ENCODE results near the gene GRAMD4. TPM values are rescaled to one million over a fixed set of nuclear protein-coding genes. Genes with fewer than 3 reads are reported as not detected.

GRAMD4 gene
- total and polyA plus RNA-seq, 12 donors = 15.0 to 241 (median 79.4) TPM

- Histone ChIP-seq H3K27me3 (no peaks in the 10 kb centered on the region), H3K4me1 (replicated peaks in 1 of 2) (peaks cover 0 to 34% of the 10 kb centered on the region in 2 donors), H3K9me3 (replicated peaks in 1 of 3) (no peaks in the 10 kb centered on the region), H3K27ac (peak overlapping the region in 2 of 5 donors; percentile 83 to 87), H3K4me3 (no peak overlapping the region), H3K36me3 (replicated peaks in 1 of 2) (no peaks in the 10 kb centered on the region)
- no peak for TF ChIP-seq POLR2A (IDR thresholded peaks at IDR 0.05)
- TF ChIP-seq CTCF (IDR thresholded peaks at IDR 0.05) = no peak
- 91 to 97% (median 93%) methylated on average over 6 to 17 of the region's 17 CpGs for WGBS, 4 donors
- peak in 1 of 7 donors; percentile 27 for DNase-seq
- intact Hi-C loops (cut with DNase I) = no loop called here
Observed at GRCh38 chr22:46594947-46595298, 25.3 kb upstream of the GRAMD4 start.

DNA sequence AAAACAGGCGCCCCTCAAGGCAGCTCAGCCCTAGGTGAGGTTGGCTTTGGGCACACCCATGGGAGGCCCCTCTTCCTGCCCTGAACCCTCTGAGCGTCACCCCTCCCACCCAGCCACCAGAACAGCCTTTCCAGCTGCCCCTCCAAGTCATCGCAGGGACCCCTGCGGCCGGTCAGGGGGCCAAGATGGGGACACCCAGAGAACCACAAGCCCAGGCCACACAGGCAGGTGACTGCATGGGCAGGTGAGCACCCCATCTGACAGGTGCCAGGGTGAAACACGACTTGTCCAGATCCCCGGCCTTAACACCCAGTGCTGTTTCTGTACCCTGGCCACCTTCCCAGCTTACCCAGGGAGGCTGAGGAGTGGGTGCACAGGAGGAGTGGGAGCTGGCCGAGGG lies 24.6 kb upstream of the GRAMD4 start:
- peak overlapping the region in 4 of 5 donors; percentile 6 to 83 (median 66) for H3K27ac ChIP-seq
- H3K4me3 ChIP-seq = no peak overlapping the region
- no peaks in the 10 kb centered on the region for H3K27me3 ChIP-seq
- 84 to 93% (median 87%) methylated on average over 4 to 8 of the region's 8 CpGs for WGBS, 4 donors
- peak in 1 of 7 donors; percentile 19 for DNase-seq
- intact Hi-C loops (cut with DNase I) = no loop called here
- no peaks in the 10 kb centered on the region for H3K9me3 ChIP-seq (replicated peaks in 1 of 3)
- TF ChIP-seq CTCF (IDR thresholded peaks at IDR 0.05) (no peak), POLR2A (IDR thresholded peaks at IDR 0.05) (no peak)
- no peaks in the 10 kb centered on the region for H3K36me3 ChIP-seq (replicated peaks in 1 of 2)
- H3K4me1 ChIP-seq (replicated peaks in 1 of 2) = peaks cover 0 to 32% of the 10 kb centered on the region in 2 donors

DNA sequence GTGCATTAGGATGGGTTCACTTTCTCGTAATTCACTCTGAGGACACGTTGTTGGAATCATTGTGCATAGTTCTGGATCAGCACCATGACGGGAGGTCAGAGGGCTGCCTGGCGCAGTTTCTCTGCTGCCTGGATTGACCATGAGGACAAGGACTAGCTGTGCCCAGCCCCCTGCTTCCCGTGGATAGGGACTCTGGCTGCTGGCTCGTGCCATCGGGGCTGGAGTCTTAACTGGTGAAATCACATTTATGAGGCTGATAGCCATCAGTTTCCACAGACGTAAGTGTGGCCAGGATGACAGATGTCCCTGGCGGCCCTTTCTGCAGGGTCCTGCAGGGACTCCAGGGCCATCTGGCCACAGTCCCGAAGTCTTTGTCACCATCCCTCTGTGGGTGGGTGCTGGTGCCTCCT lies 24.1 kb upstream of the GRAMD4 start:
- intact Hi-C loops (cut with DNase I) = no loop called here
- 22 to 35% (median 31%) methylated on average over 6 to 10 of the region's 10 CpGs for WGBS, 4 donors
- peak; percentile 84 to 98 (median 94) for DNase-seq

DNA sequence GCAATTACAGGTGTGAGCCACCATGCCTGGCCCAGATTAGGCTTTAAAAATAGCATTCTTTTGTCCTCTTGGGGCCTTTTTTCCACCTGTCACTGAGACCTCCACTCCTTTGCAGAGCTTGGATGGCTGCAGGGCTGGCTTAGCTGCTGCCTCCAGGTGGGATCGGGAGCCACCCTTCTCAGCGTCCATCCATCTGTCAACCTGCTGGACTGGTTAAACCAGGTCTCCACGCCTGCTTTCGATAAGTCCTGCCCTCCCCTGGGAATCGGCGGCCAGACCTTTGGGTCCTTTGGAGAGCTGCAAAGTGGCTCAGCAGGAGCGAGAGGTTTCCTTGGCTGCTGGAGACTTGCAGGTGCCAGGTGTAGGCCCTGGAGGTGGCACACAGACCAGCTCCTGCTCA lies 23.4 kb upstream of the GRAMD4 start:
- Histone ChIP-seq H3K27ac (peak overlapping the region in 4 of 5 donors; percentile 6 to 83 (median 50)), H3K4me1 (replicated peaks in 1 of 2) (peaks cover 0 to 45% of the 10 kb centered on the region in 2 donors), H3K27me3 (no peaks in the 10 kb centered on the region), H3K4me3 (no peak overlapping the region), H3K9me3 (replicated peaks in 1 of 3) (no peaks in the 10 kb centered on the region), H3K36me3 (replicated peaks in 1 of 2) (no peaks in the 10 kb centered on the region)
- peak in 1 of 7 donors; percentile 19 for DNase-seq
- TF ChIP-seq CTCF (IDR thresholded peaks at IDR 0.05) = no peak
- no peak for TF ChIP-seq POLR2A (IDR thresholded peaks at IDR 0.05)
- WGBS, 4 donors = 78 to 100% (median 90%) methylated on average over 4 to 7 of the region's 7 CpGs
- intact Hi-C loops (cut with DNase I) = no loop called here

More for the DNA sequence above, 24.1 kb upstream of the GRAMD4 start:
- Histone ChIP-seq H3K4me1 (replicated peaks in 1 of 2) (peaks cover 0 to 37% of the 10 kb centered on the region in 2 donors), H3K36me3 (replicated peaks in 1 of 2) (no peaks in the 10 kb centered on the region), H3K4me3 (no peak overlapping the region), H3K27me3 (no peaks in the 10 kb centered on the region), H3K27ac (peak overlapping the region; percentile 6 to 83 (median 54)), H3K9me3 (replicated peaks in 1 of 3) (no peaks in the 10 kb centered on the region)
- peak in 1 of 6 experiments; percentile 7 for TF ChIP-seq CTCF (IDR thresholded peaks at IDR 0.05)
- TF ChIP-seq POLR2A (IDR thresholded peaks at IDR 0.05) = no peak
